Activated naive CD4-positive, alpha-beta T cell treated with anti-CD3 and anti-CD28 coated beads for 36 hours (primary cell): ENCODE data around the gene ETV6. TPM values are rescaled to one million over a fixed set of nuclear protein-coding genes. Genes with fewer than 3 reads are reported as not detected.
A peak's percentile ranks its signal among the peaks of the same experiment; 100 is the strongest.

ENCODE experiments used
- CTCF ChIA-PET: fragments of 350-600 bp; sonication (Branson Sonifier 250); formaldehyde crosslinking; loops from one replicate; lab custom pipeline; 2021; ENCODE audit warnings: antibody characterized with exemption; lab: Charles Lee
- DNase-seq: peaks from one replicate; pipeline ENCODE4 v3.0.0-alpha.2; 2020
- H3K27ac Mint-ChIP-seq: one replicate; pipeline ENCODE4 v1.8.0; 2021; ENCODE audit warnings: mild to moderate bottlenecking, mixed read lengths
- H3K27me3 Mint-ChIP-seq: one replicate; pipeline ENCODE4 v1.8.0; 2021; ENCODE audit warnings: low read depth, mixed read lengths
- H3K36me3 Mint-ChIP-seq: one replicate; pipeline ENCODE4 v1.8.0; 2021; ENCODE audit warnings: low read depth, mixed read lengths
- H3K4me1 Mint-ChIP-seq: one replicate; pipeline ENCODE4 v1.8.0; 2021; ENCODE audit warnings: low read depth, mixed read lengths
- H3K4me3 Mint-ChIP-seq: one replicate; pipeline ENCODE4 v1.8.0; 2021; ENCODE audit warnings: mild to moderate bottlenecking, moderate library complexity, mixed read lengths
- H3K9me3 Mint-ChIP-seq: one replicate; pipeline ENCODE4 v1.8.0; 2021; ENCODE audit warnings: mixed read lengths
- intact Hi-C: fragments of 100-400 bp; cut with micrococcal nuclease; formaldehyde crosslinking; loops from one replicate; pipeline ENCODE4 v1.15.1; 2023
- total RNA-seq, 2 experiments: library from RNA; stranded (reverse); gene quantifications; one replicate each; pipeline ENCODE4 v1.2.3, GENCODE V29; 2021

The ETV6 gene
- total RNA-seq, 2 experiments from 2014 or later: 48.1 to 48.6 TPM

- CTCF ChIA-PET: interaction anchor here (0.7 to 1.5 kb wide), 4 partner anchors 114 to 385 kb away, joined by 3 to 4 read pairs (median 4); no protein-coding TSS in a partner anchor
- peak; percentile 65 for DNase-seq
- Mint-ChIP-seq H3K27me3 (no peaks in the 10 kb centered on the region), H3K27ac (peak overlapping the region; percentile 94), H3K4me3 (peak overlapping the region; percentile 78), H3K36me3 (peaks cover 18% of the 10 kb centered on the region), H3K9me3 (no peaks in the 10 kb centered on the region), H3K4me1 (peaks cover 24% of the 10 kb centered on the region)
- intact Hi-C loops: loop anchor here (1.0 to 2.0 kb wide), 11 partner anchors 67 to 1076 kb away; no protein-coding TSS in a partner anchor
Observed at GRCh38 chr12:11648514-11649412, 711 bp upstream of the ETV6 start.

GRCh38 chr12:11650286-11651281 lies 1.1 kb downstream of the ETV6 start:
- DNase-seq: peak; percentile 41
- intact Hi-C loops: loop anchor here (1.0 to 10.0 kb wide), 10 partner anchors 9 to 1786 kb away; partner anchors contain the start of genes CLEC2B, GPR19 and SMIM10L1
- Mint-ChIP-seq H3K36me3 (peaks cover 18% of the 10 kb centered on the region), H3K27me3 (no peaks in the 10 kb centered on the region), H3K4me3 (peak overlapping the region; percentile 98), H3K9me3 (no peaks in the 10 kb centered on the region), H3K27ac (peak overlapping the region; percentile 99), H3K4me1 (peaks cover 39% of the 10 kb centered on the region)
- CTCF ChIA-PET: interaction anchor here (0.7 to 1.5 kb wide), 4 partner anchors 80 to 128 kb away, joined by 3 to 4 read pairs (median 4); no protein-coding TSS in a partner anchor

- intact Hi-C loops: loop anchor here (1.0 to 10.0 kb wide), 8 partner anchors 8 to 1787 kb away; partner anchors contain the start of genes CLEC2B, GPR19 and SMIM10L1
- no peaks in the 10 kb centered on the region for H3K9me3 Mint-ChIP-seq
- DNase-seq: no peak
- CTCF ChIA-PET: interaction anchor here (1.2 kb wide), 1 partner anchor 127 kb away, joined by 4 read pairs; no protein-coding TSS in a partner anchor
- H3K27ac Mint-ChIP-seq: peak overlapping the region; percentile 99
- no peaks in the 10 kb centered on the region for H3K27me3 Mint-ChIP-seq
- H3K4me3 Mint-ChIP-seq: peak overlapping the region; percentile 98
- H3K4me1 Mint-ChIP-seq: peaks cover 47% of the 10 kb centered on the region
- H3K36me3 Mint-ChIP-seq: peaks cover 19% of the 10 kb centered on the region
Observed at GRCh38 chr12:11651381-11651780, 1.9 kb downstream of the ETV6 start.

GRCh38 chr12:11651785-11652184 lies 2.3 kb downstream of the ETV6 start:
- no peaks in the 10 kb centered on the region for H3K9me3 Mint-ChIP-seq
- H3K4me3 Mint-ChIP-seq: peak overlapping the region; percentile 98
- no peaks in the 10 kb centered on the region for H3K27me3 Mint-ChIP-seq
- H3K36me3 Mint-ChIP-seq: peaks cover 22% of the 10 kb centered on the region
- peaks cover 51% of the 10 kb centered on the region for H3K4me1 Mint-ChIP-seq
- DNase-seq: no peak
- intact Hi-C loops: loop anchor here (1.0 to 10.0 kb wide), 8 partner anchors 8 to 1787 kb away; partner anchors contain the start of genes CLEC2B, GPR19 and SMIM10L1
- CTCF ChIA-PET: no interaction called here
- peak overlapping the region; percentile 99 for H3K27ac Mint-ChIP-seq

GRCh38 chr12:11652351-11653040 lies 3.0 kb downstream of the ETV6 start:
- no peaks in the 10 kb centered on the region for H3K9me3 Mint-ChIP-seq
- CTCF ChIA-PET: interaction anchor here (0.6 kb wide), 1 partner anchor 128 kb away, joined by 3 read pairs; no protein-coding TSS in a partner anchor
- peak overlapping the region; percentile 99 for H3K27ac Mint-ChIP-seq
- peak overlapping the region; percentile 98 for H3K4me3 Mint-ChIP-seq
- intact Hi-C loops: loop anchor here (5.0 to 10.0 kb wide), 2 partner anchors 480 to 1788 kb away; partner anchors contain the start of genes CLEC2B and SMIM10L1
- peaks cover 24% of the 10 kb centered on the region for H3K36me3 Mint-ChIP-seq
- H3K27me3 Mint-ChIP-seq: no peaks in the 10 kb centered on the region
- peaks cover 54% of the 10 kb centered on the region for H3K4me1 Mint-ChIP-seq
- peak; percentile 37 for DNase-seq

- Mint-ChIP-seq H3K36me3 (peaks cover 28% of the 10 kb centered on the region), H3K27me3 (no peaks in the 10 kb centered on the region), H3K4me1 (peaks cover 58% of the 10 kb centered on the region), H3K9me3 (no peaks in the 10 kb centered on the region), H3K27ac (peak overlapping the region; percentile 99), H3K4me3 (peak overlapping the region; percentile 98)
- peak; percentile 65 for DNase-seq
- CTCF ChIA-PET: interaction anchor here (0.6 kb wide), 2 partner anchors 127 to 415 kb away, joined by 3 read pairs; no protein-coding TSS in a partner anchor
- intact Hi-C loops: loop anchor here (5.0 to 10.0 kb wide), 2 partner anchors 481 to 1788 kb away; partner anchors contain the start of genes CLEC2B and SMIM10L1
Observed at GRCh38 chr12:11653215-11653753, 3.8 kb downstream of the ETV6 start.

- CTCF ChIA-PET: interaction anchor here (0.6 kb wide), 1 partner anchor 1988 kb away, joined by 3 read pairs; no protein-coding TSS in a partner anchor
- H3K9me3 Mint-ChIP-seq: no peaks in the 10 kb centered on the region
- no peak overlapping the region for H3K27ac Mint-ChIP-seq
- no peaks in the 10 kb centered on the region for H3K27me3 Mint-ChIP-seq
- H3K4me1 Mint-ChIP-seq: peaks cover 67% of the 10 kb centered on the region
- no peak overlapping the region for H3K4me3 Mint-ChIP-seq
- intact Hi-C loops: loop anchor here (5.0 to 10.0 kb wide), 2 partner anchors 482 to 1790 kb away; partner anchors contain the start of genes CLEC2B and SMIM10L1
- DNase-seq: no peak
- peaks cover 29% of the 10 kb centered on the region for H3K36me3 Mint-ChIP-seq
Observed at GRCh38 chr12:11654338-11654737, 4.9 kb downstream of the ETV6 start.

GRCh38 chr12:11654802-11655201 lies 5.3 kb downstream of the ETV6 start:
- Mint-ChIP-seq H3K4me1 (peaks cover 71% of the 10 kb centered on the region), H3K27me3 (no peaks in the 10 kb centered on the region), H3K36me3 (peaks cover 31% of the 10 kb centered on the region), H3K27ac (no peak overlapping the region), H3K9me3 (no peaks in the 10 kb centered on the region), H3K4me3 (no peak overlapping the region)
- DNase-seq: no peak
- CTCF ChIA-PET: interaction anchor here (0.6 kb wide), 1 partner anchor 1988 kb away, joined by 3 read pairs; no protein-coding TSS in a partner anchor
- intact Hi-C loops: loop anchor here (5.0 to 10.0 kb wide), 2 partner anchors 483 to 1790 kb away; partner anchors contain the start of genes CLEC2B and SMIM10L1

- CTCF ChIA-PET: no interaction called here
- no peak for DNase-seq
- Mint-ChIP-seq H3K4me1 (peaks cover 77% of the 10 kb centered on the region), H3K4me3 (no peak overlapping the region), H3K27ac (no peak overlapping the region), H3K9me3 (no peaks in the 10 kb centered on the region), H3K36me3 (peaks cover 29% of the 10 kb centered on the region), H3K27me3 (no peaks in the 10 kb centered on the region)
- intact Hi-C loops: loop anchor here (10.0 kb wide), 1 partner anchor 1791 kb away; the partner anchor contains the start of gene CLEC2B
Observed at GRCh38 chr12:11655842-11656241, 6.4 kb downstream of the ETV6 start.

- Mint-ChIP-seq H3K27ac (no peak overlapping the region), H3K36me3 (peaks cover 28% of the 10 kb centered on the region), H3K27me3 (no peaks in the 10 kb centered on the region), H3K9me3 (no peaks in the 10 kb centered on the region), H3K4me1 (peaks cover 83% of the 10 kb centered on the region), H3K4me3 (no peak overlapping the region)
- intact Hi-C loops: loop anchor here (10.0 kb wide), 1 partner anchor 1792 kb away; the partner anchor contains the start of gene CLEC2B
- CTCF ChIA-PET: interaction anchor here (1.1 kb wide), 1 partner anchor 44 kb away, joined by 3 read pairs; no protein-coding TSS in a partner anchor
- DNase-seq: no peak
Observed at GRCh38 chr12:11656550-11656949, 7.1 kb downstream of the ETV6 start.
